GM12878 (cell line): Measurements from ENCODE around the gene NFATC1. TPM values are rescaled to one million over a fixed set of nuclear protein-coding genes. Genes with fewer than 3 reads are reported as not detected.

Experiments
- ATAC-seq: fragments of 200-7000 bp; cut with Tn5 transposase; 3 replicates; pipeline ENCODE4 v1.9.1; 2020; ENCODE audit warnings: mild to moderate bottlenecking, moderate library complexity
- BruUV-seq: library from RNA; stranded (reverse); fragments of 400-500 nt; replicated peaks from 2 replicates; lab custom pipeline; 2021; lab: Mats Ljungman, UMichigan
- CTCF ChIA-PET: fragments of 300-600 bp; sonication (Branson Sonifier 250); formaldehyde crosslinking; extraction: SDS; loops from one replicate; lab custom pipeline; 2021; ENCODE audit warnings: inconsistent platforms; lab: Yijun Ruan, JAX
- POLR2A ChIA-PET: fragments of 350-600 bp; formaldehyde crosslinking; extraction: SDS; loops from one replicate; lab custom pipeline; 2021; ENCODE audit warnings: inconsistent platforms; lab: Charles Lee
- RAD21 ChIA-PET: fragments of 300-600 bp; sonication (Branson Sonifier 250); formaldehyde crosslinking; loops from one replicate; lab custom pipeline; 2023; ENCODE audit warnings: antibody characterized with exemption; ENCODE audit not compliant: unreplicated experiment; lab: Charles Lee
- SMC1A ChIA-PET: fragments of 300-600 bp; sonication (Branson Sonifier 250); formaldehyde crosslinking; loops from one replicate; lab custom pipeline; 2023; ENCODE audit not compliant: unreplicated experiment, uncharacterized antibody; lab: Charles Lee
- DNase-seq: peaks from one replicate; pipeline ENCODE4 v3.0.0-alpha.2; 2011; ENCODE audit warnings: low read depth, low spot score
- FAIRE-seq: peaks from 3 replicates; lab custom pipeline; 2011; peaks lifted over from hg19 to GRCh38; lab: Jason Lieb, UNC
- H2AFZ ChIP-seq: 2 replicates; pipeline ENCODE4 v1.6.0; 2011; ENCODE audit warnings: low read depth, low read length, control low read depth; ENCODE audit not compliant: control insufficient read depth
- H3K27ac ChIP-seq: 2 replicates; pipeline ENCODE4 v1.5.1; 2011; ENCODE audit warnings: control low read depth; ENCODE audit not compliant: control insufficient read depth, insufficient read depth
- H3K27me3 ChIP-seq, 2 experiments: replicated peaks in 1 of 2; 2 replicates each; pipeline versions ENCODE4 v1.6.0 to v1.6.1; 2011; ENCODE audit warnings: low read length in 1 of 2; ENCODE audit not compliant: control insufficient read depth in 2 of 2, insufficient read depth in 2 of 2
- H3K36me3 ChIP-seq, 2 experiments: 2 replicates each; pipeline ENCODE4 v1.5.1; 2011; ENCODE audit warnings: low read length in 1 of 2; ENCODE audit not compliant: control insufficient read depth in 2 of 2, insufficient read depth in 2 of 2
- H3K4me1 ChIP-seq: 2 replicates; pipeline ENCODE4 v1.6.1; 2011; ENCODE audit warnings: mild to moderate bottlenecking, low read length, moderate library complexity, mixed read lengths; ENCODE audit not compliant: control insufficient read depth, insufficient read depth
- H3K4me2 ChIP-seq: 2 replicates; pipeline ENCODE4 v1.6.0; 2011; ENCODE audit warnings: control low read depth; ENCODE audit not compliant: control insufficient read depth, insufficient read depth
- H3K4me3 ChIP-seq: fragments of 200-600 bp; sonication (generic); 2 replicates; pipeline ENCODE4 v1.5.1; 2016
- H3K79me2 ChIP-seq: 2 replicates; pipeline ENCODE4 v1.6.0; 2011; ENCODE audit warnings: low read length; ENCODE audit not compliant: control insufficient read depth, insufficient read depth
- H3K9ac ChIP-seq: 2 replicates; pipeline ENCODE4 v1.8.0; 2011; ENCODE audit warnings: low read length, control low read depth, mixed read lengths; ENCODE audit not compliant: control insufficient read depth, insufficient read depth
- H3K9me3 ChIP-seq: replicated peaks from 3 replicates; pipeline ENCODE4 v1.5.1; 2011; ENCODE audit warnings: mild to moderate bottlenecking, low read length; ENCODE audit not compliant: control insufficient read depth, insufficient read depth
- H4K20me1 ChIP-seq: 2 replicates; pipeline ENCODE4 v1.6.0; 2011; ENCODE audit not compliant: control insufficient read depth, insufficient read depth
- CREB1 ChIP-seq: IDR thresholded peaks from 2 replicates; pipeline ENCODE4 v1.6.1; 2012; ENCODE audit warnings: low read depth, mild to moderate bottlenecking, inconsistent platforms
- DPF2 ChIP-seq: fragments of 450-650 bp; IDR thresholded peaks from 2 replicates; pipeline ENCODE4 v1.6.1; 2017; ENCODE audit warnings: mild to moderate bottlenecking
- JUNB ChIP-seq: IDR thresholded peaks from 2 replicates; pipeline ENCODE4 v1.6.1; 2016; ENCODE audit warnings: antibody characterized with exemption, mild to moderate bottlenecking
- NFIC ChIP-seq: IDR thresholded peaks from 2 replicates; pipeline ENCODE4 v1.6.1; 2012; ENCODE audit warnings: low read depth, mild to moderate bottlenecking, inconsistent platforms, low read length, moderate library complexity
- PAX8 ChIP-seq: fragments of 450-650 bp; IDR thresholded peaks from 2 replicates; pipeline ENCODE4 v1.6.1; 2017; ENCODE audit warnings: mild to moderate bottlenecking, moderate library complexity
- PML ChIP-seq: IDR thresholded peaks from 2 replicates; pipeline ENCODE4 v1.6.1; 2012; ENCODE audit warnings: low read length, inconsistent platforms
- RAD51 ChIP-seq: fragments of 450-650 bp; IDR thresholded peaks from 2 replicates; pipeline ENCODE4 v1.6.1; 2016; ENCODE audit warnings: moderate library complexity, mild to moderate bottlenecking, inconsistent platforms
- RB1 ChIP-seq: fragments of 450-650 bp; formaldehyde crosslinking; IDR thresholded peaks from 2 replicates; pipeline ENCODE4 v1.6.1; 2017; ENCODE audit warnings: mild to moderate bottlenecking, borderline replicate concordance
- RBBP5 ChIP-seq: fragments of 200-600 bp; sonication (generic); conservative IDR thresholded peaks from 2 replicates; pipeline ENCODE4 v1.6.1; 2016
- SRF ChIP-seq, 2 experiments: IDR thresholded peaks; 2 replicates each; pipeline ENCODE4 v1.6.1; 2011; ENCODE audit warnings: low read depth in 2 of 2, low read length in 2 of 2, mild to moderate bottlenecking in 1 of 2, moderate library complexity in 1 of 2
- SUPT20H ChIP-seq: IDR thresholded peaks from 2 replicates; pipeline ENCODE4 v1.6.1; 2011; ENCODE audit warnings: low read depth, mild to moderate bottlenecking, low read length, moderate library complexity, borderline replicate concordance; ENCODE audit not compliant: control insufficient read depth
- TCF12 ChIP-seq: IDR thresholded peaks from 2 replicates; pipeline ENCODE4 v1.6.1; 2011; ENCODE audit warnings: low read depth, mild to moderate bottlenecking, low read length
- YY1 ChIP-seq: IDR thresholded peaks from 2 replicates; pipeline ENCODE4 v1.6.1; 2011; ENCODE audit warnings: low read depth, mild to moderate bottlenecking, low read length
- ZNF384 ChIP-seq: IDR thresholded peaks from 2 replicates; pipeline ENCODE4 v1.6.1; 2012; ENCODE audit warnings: low read depth, mild to moderate bottlenecking, low read length, improper control_type of control experiment, borderline replicate concordance
- WGBS: methylation state at CpG from one replicate; pipeline ENCODE4 v1.1.6; 2016; ENCODE audit warnings: low lambda C conversion rate; ENCODE audit not compliant: insufficient replicate concordance, insufficient coverage; ENCODE audit errors: missing lambda C conversion rate; 5-methylcytosine and 5-hydroxymethylcytosine counted together
- in situ Hi-C: fragments of 300-500 bp; cut with MboI; formaldehyde crosslinking; loops from 9 replicates; pipeline ENCODE4 v1.14.3; 2018; ENCODE audit warnings: mixed read lengths
- intact Hi-C: fragments of 100-400 bp; cut with micrococcal nuclease; formaldehyde crosslinking; loops from one replicate; pipeline ENCODE4 v1.14.2; 2022; ENCODE audit not compliant: unreplicated experiment
- polyA plus RNA-seq, 11 experiments: library from polyadenylated mRNA; depleted of rRNA in 4 of 11; unstranded in 6 of 11; stranded (reverse) in 5 of 11; fragments of >200 nt; fragmentation: Nextera tagmentation in 4 of 11; fragmentation: Illumina TruSeq in 1 of 11; extraction: Ambion mirVana in 4 of 11; extraction: Trizol in 1 of 11; gene quantifications; 1 replicate in 1 of 11; 2 replicates in 10 of 11; pipeline versions ENCODE4 v1.2.1 to v1.2.3, GENCODE V29; 2011 to 2016; ENCODE audit warnings: inconsistent platforms in 2 of 11, missing spikeins in 2 of 11, low read depth in 1 of 11
- total RNA-seq, 4 experiments: library from RNA; depleted of rRNA in 3 of 4; stranded (reverse); fragments of >200 nt in 3 of 4; fragmentation: Illumina TruSeq in 1 of 4; extraction: Trizol in 1 of 4; gene quantifications; 2 replicates each; pipeline versions ENCODE4 v1.2.1 to v1.2.3, GENCODE V29; 2013 to 2021
- TF ChIP-seq, protein P1 (sequence below): IDR thresholded peaks from 2 replicates; pipeline ENCODE4 v1.6.1; 2012; ENCODE audit warnings: improper control_type of control experiment, low read depth, low read length; ENCODE audit not compliant: insufficient replicate concordance
- TF ChIP-seq, protein P2 (sequence below): fragments of 450-650 bp; conservative IDR thresholded peaks from 2 replicates; pipeline ENCODE4 v1.6.1; 2017; ENCODE audit warnings: mild to moderate bottlenecking, moderate library complexity
- TF ChIP-seq, protein P3 (sequence below): fragments of 150-350 bp; IDR thresholded peaks from 2 replicates; pipeline ENCODE4 v1.6.1; 2014; ENCODE audit warnings: mild to moderate bottlenecking, low read depth, low read length

Gene NFATC1
- total and polyA plus RNA-seq, 10 of the 15 experiments (the other 5 are each of a cell fraction or from before 2014, with no cell fraction given) = 0.84 to 20.8 (median 5.1) TPM

DNA sequence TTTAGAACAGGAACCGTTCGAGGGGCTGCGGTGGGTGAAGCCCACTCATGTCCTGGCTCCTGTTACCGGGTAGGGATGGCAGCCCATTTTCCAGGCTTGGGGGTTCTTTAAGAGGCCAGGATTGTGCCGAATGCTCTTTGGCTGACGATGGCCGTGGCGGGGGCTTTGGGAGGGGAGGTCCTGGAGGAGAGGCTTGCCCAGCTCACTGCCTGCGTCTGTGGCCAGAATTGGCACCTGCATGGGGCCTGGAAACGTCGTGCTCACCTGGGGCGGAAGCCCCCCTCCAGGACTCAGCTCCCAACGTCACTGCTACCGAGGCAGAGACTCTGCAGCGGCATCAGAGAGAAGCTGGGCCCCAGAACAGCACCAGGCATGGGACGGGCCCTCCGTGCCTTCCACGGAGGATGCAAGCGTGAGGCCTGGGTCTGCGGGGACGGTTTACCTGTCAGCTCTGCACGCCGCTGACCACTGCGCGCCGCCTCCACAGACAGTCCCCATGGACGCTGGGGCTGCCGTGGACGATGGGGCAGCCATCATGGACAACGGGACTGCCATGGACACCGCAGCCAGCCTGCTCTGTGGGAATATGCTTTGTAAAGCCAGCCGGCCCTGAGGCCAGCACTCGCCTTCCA, 82.9 kb downstream of the NFATC1 start:
- H3K4me1 ChIP-seq = no peaks in the 10 kb centered on the region
- SMC1A ChIA-PET = no interaction called here
- no peak for ATAC-seq
- peaks cover 2% of the 10 kb centered on the region; the same call in 1 of the 3 replicates for H3K9me3 ChIP-seq
- no peak overlapping the region for H3K4me3 ChIP-seq
- RAD21 ChIA-PET = no interaction called here
- POLR2A ChIA-PET = no interaction called here
- no peak for DNase-seq
- no peaks in the 10 kb centered on the region for H4K20me1 ChIP-seq
- H3K27ac ChIP-seq = no peak overlapping the region
- no peak for FAIRE-seq
- no TSS peak for BruUV-seq
- H3K9ac ChIP-seq = no peak overlapping the region
- 90% methylated on average over 33 of the region's 33 CpGs for WGBS
- no peaks in the 10 kb centered on the region for H3K79me2 ChIP-seq
- H3K36me3 ChIP-seq = no peaks in the 10 kb centered on the region
- no peaks in the 10 kb centered on the region for H3K27me3 ChIP-seq
- H2AFZ ChIP-seq = no peak overlapping the region
- no peak overlapping the region for H3K4me2 ChIP-seq
- intact Hi-C loops (no loop called here), in situ Hi-C loops (no loop called here)
- CTCF ChIA-PET = no interaction called here
- TF ChIP-seq NFIC = no peak
- TF ChIP-seq RAD51 = no peak
- TF ChIP-seq, protein P1, sequence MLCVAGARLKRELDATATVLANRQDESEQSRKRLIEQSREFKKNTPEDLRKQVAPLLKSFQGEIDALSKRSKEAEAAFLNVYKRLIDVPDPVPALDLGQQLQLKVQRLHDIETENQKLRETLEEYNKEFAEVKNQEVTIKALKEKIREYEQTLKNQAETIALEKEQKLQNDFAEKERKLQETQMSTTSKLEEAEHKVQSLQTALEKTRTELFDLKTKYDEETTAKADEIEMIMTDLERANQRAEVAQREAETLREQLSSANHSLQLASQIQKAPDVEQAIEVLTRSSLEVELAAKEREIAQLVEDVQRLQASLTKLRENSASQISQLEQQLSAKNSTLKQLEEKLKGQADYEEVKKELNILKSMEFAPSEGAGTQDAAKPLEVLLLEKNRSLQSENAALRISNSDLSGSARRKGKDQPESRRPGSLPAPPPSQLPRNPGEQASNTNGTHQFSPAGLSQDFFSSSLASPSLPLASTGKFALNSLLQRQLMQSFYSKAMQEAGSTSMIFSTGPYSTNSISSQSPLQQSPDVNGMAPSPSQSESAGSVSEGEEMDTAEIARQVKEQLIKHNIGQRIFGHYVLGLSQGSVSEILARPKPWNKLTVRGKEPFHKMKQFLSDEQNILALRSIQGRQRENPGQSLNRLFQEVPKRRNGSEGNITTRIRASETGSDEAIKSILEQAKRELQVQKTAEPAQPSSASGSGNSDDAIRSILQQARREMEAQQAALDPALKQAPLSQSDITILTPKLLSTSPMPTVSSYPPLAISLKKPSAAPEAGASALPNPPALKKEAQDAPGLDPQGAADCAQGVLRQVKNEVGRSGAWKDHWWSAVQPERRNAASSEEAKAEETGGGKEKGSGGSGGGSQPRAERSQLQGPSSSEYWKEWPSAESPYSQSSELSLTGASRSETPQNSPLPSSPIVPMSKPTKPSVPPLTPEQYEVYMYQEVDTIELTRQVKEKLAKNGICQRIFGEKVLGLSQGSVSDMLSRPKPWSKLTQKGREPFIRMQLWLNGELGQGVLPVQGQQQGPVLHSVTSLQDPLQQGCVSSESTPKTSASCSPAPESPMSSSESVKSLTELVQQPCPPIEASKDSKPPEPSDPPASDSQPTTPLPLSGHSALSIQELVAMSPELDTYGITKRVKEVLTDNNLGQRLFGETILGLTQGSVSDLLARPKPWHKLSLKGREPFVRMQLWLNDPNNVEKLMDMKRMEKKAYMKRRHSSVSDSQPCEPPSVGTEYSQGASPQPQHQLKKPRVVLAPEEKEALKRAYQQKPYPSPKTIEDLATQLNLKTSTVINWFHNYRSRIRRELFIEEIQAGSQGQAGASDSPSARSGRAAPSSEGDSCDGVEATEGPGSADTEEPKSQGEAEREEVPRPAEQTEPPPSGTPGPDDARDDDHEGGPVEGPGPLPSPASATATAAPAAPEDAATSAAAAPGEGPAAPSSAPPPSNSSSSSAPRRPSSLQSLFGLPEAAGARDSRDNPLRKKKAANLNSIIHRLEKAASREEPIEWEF = no peak
- no peak for TF ChIP-seq YY1
- no peak for TF ChIP-seq RBBP5
- TF ChIP-seq SRF (IDR thresholded peaks at IDR 0.05; ENCODE audit: low read depth in 2 of 2, low read length in 2 of 2) = no peak
- no peak for TF ChIP-seq RB1
- TF ChIP-seq, protein P2, sequence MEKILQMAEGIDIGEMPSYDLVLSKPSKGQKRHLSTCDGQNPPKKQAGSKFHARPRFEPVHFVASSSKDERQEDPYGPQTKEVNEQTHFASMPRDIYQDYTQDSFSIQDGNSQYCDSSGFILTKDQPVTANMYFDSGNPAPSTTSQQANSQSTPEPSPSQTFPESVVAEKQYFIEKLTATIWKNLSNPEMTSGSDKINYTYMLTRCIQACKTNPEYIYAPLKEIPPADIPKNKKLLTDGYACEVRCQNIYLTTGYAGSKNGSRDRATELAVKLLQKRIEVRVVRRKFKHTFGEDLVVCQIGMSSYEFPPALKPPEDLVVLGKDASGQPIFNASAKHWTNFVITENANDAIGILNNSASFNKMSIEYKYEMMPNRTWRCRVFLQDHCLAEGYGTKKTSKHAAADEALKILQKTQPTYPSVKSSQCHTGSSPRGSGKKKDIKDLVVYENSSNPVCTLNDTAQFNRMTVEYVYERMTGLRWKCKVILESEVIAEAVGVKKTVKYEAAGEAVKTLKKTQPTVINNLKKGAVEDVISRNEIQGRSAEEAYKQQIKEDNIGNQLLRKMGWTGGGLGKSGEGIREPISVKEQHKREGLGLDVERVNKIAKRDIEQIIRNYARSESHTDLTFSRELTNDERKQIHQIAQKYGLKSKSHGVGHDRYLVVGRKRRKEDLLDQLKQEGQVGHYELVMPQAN = no peak
- no peak for TF ChIP-seq PAX8
- no peak for TF ChIP-seq CREB1
- no peak for TF ChIP-seq PML
- TF ChIP-seq ZNF384 = no peak
- TF ChIP-seq, protein P3, sequence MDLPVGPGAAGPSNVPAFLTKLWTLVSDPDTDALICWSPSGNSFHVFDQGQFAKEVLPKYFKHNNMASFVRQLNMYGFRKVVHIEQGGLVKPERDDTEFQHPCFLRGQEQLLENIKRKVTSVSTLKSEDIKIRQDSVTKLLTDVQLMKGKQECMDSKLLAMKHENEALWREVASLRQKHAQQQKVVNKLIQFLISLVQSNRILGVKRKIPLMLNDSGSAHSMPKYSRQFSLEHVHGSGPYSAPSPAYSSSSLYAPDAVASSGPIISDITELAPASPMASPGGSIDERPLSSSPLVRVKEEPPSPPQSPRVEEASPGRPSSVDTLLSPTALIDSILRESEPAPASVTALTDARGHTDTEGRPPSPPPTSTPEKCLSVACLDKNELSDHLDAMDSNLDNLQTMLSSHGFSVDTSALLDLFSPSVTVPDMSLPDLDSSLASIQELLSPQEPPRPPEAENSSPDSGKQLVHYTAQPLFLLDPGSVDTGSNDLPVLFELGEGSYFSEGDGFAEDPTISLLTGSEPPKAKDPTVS = no peak
- no peak for TF ChIP-seq JUNB
- no peak for TF ChIP-seq DPF2
- TF ChIP-seq SUPT20H = no peak
- no peak for TF ChIP-seq TCF12
